RWPE2 (cell line): ENCODE results near the gene ZNF487.
A peak's percentile ranks its signal among the peaks of the same experiment; 100 is the strongest.

ENCODE experiments used
- ATAC-seq: fragments of 200-7000 bp; cut with Tn5 transposase; 3 replicates; pipeline ENCODE4 v1.9.1; 2021; ENCODE audit warnings: low read depth
- DNase-seq: peaks from one replicate; pipeline ENCODE4 v3.0.0-alpha.2; 2020; ENCODE audit warnings: low spot score
- H3K27ac ChIP-seq: fragments of 450-650 bp; 2 replicates; pipeline ENCODE4 v1.5.1; 2017; ENCODE audit warnings: mild to moderate bottlenecking; ENCODE audit not compliant: poor library complexity, severe bottlenecking
- H3K27me3 ChIP-seq: fragments of 250-450 bp; sonication (Bioruptor Pico); 2 replicates; pipeline ENCODE4 v1.5.1; 2021; ENCODE audit warnings: mild to moderate bottlenecking, moderate library complexity; ENCODE audit not compliant: insufficient read depth, poor library complexity, severe bottlenecking
- H3K36me3 ChIP-seq: fragments of 250-450 bp; sonication (Bioruptor Pico); 2 replicates; pipeline ENCODE4 v1.5.1; 2020; ENCODE audit warnings: low read depth, mild to moderate bottlenecking, moderate library complexity
- H3K4me1 ChIP-seq: fragments of 250-450 bp; sonication (Bioruptor Pico); 2 replicates; pipeline ENCODE4 v1.5.1; 2021; ENCODE audit warnings: mild to moderate bottlenecking, moderate library complexity; ENCODE audit not compliant: insufficient read depth, poor library complexity, severe bottlenecking
- H3K4me3 ChIP-seq: fragments of 250-450 bp; sonication (Bioruptor Pico); 2 replicates; pipeline ENCODE4 v1.5.1; 2021; ENCODE audit warnings: mild to moderate bottlenecking, moderate library complexity; ENCODE audit not compliant: severe bottlenecking
- H3K9me3 ChIP-seq: fragments of 250-450 bp; sonication (Bioruptor Pico); 2 replicates; pipeline ENCODE4 v1.5.1; 2021; ENCODE audit warnings: mild to moderate bottlenecking, moderate library complexity; ENCODE audit not compliant: severe bottlenecking
- TF ChIP-seq, protein P1 (sequence below): fragments of 450-650 bp; IDR thresholded peaks from one replicate; pipeline ENCODE4 v1.5.1; 2017; ENCODE audit warnings: mild to moderate bottlenecking, moderate library complexity; ENCODE audit not compliant: poor library complexity, severe bottlenecking

The ZNF487 gene

DNA sequence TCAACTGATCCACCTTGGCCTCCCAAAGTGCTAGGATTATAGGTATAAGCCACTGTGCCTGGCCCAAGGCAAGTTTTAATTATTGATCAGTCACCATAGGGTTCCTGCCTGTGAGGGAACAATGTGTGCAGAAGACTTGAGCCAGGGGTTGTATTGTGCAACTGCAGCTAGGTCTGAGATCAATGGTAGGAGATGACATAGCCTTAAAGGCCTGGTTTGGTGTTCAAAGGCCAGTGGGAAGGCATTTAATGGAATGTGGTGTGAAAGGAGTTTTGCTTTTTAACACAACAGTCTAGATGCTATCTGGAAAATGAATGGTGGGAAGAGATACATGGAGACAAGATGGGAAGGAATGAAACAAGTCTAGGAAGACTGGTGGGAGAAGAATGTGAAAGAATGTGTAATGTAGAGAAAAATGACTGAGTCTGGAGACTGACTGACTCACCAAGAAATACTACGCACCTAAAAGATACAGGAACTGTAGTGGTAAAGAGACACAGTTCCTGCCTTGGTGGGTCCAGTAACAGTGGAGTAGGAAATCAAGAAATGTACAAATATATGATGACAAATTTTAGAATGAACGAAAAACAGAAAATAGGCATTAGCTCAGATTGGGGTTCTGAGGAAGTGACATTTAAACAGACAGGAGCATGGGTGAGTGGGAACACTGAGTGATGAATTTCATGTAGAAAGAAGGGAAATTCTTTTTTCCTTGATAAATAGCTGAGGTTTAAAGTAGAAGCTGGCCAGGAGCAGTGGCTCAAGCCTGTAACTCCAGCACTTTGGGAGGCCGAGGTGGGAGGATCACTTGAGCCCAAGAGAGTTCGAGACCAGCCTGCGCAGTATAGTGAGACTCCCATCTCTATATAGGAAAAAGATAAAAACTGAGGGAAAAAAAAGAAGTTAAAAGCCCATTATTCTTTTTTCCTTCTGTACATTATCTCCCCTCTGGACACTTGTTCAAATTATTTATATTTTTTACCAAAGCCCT is 37.3 kb upstream of the ZNF487 start:
- H3K27ac ChIP-seq: peak overlapping the region; percentile 91
- ATAC-seq (no peak), DNase-seq (no peak)
- peaks cover 77% of the 10 kb centered on the region for H3K36me3 ChIP-seq
- peaks cover 54% of the 10 kb centered on the region for H3K4me1 ChIP-seq
- H3K27me3 ChIP-seq: no peaks in the 10 kb centered on the region
- H3K4me3 ChIP-seq: no peak overlapping the region
- H3K9me3 ChIP-seq: no peaks in the 10 kb centered on the region
- TF ChIP-seq, protein P1, sequence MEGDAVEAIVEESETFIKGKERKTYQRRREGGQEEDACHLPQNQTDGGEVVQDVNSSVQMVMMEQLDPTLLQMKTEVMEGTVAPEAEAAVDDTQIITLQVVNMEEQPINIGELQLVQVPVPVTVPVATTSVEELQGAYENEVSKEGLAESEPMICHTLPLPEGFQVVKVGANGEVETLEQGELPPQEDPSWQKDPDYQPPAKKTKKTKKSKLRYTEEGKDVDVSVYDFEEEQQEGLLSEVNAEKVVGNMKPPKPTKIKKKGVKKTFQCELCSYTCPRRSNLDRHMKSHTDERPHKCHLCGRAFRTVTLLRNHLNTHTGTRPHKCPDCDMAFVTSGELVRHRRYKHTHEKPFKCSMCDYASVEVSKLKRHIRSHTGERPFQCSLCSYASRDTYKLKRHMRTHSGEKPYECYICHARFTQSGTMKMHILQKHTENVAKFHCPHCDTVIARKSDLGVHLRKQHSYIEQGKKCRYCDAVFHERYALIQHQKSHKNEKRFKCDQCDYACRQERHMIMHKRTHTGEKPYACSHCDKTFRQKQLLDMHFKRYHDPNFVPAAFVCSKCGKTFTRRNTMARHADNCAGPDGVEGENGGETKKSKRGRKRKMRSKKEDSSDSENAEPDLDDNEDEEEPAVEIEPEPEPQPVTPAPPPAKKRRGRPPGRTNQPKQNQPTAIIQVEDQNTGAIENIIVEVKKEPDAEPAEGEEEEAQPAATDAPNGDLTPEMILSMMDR: no peak

DNA sequence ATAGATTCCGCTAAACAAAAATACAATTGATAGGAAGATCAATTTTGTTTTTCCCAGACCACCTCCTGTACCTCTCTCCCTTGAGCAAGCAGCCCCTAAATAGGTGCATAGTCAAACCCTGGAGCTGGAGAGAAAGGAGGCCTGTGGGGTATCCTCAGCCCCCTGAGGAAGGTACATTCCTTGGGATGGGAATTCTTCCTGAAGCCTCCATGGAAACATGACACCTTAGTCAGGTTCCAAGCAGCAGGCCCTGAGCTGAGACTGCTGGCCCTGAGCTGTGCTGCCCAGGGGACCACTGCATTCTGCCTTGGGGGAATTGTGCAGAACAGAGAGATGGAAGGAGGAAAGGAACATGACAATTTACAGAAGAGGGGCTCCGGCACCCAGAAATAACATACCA is 35.3 kb upstream of the ZNF487 start:
- TF ChIP-seq, protein P1: no peak
- no peak overlapping the region for H3K4me3 ChIP-seq
- H3K9me3 ChIP-seq: no peaks in the 10 kb centered on the region
- ATAC-seq (no peak), DNase-seq (no peak)
- peak overlapping the region; percentile 7 for H3K27ac ChIP-seq
- peaks cover 61% of the 10 kb centered on the region for H3K4me1 ChIP-seq
- peaks cover 78% of the 10 kb centered on the region for H3K36me3 ChIP-seq
- H3K27me3 ChIP-seq: no peaks in the 10 kb centered on the region

GRCh38 chr10:43402176-43402575 is 34.7 kb upstream of the ZNF487 start:
- TF ChIP-seq, protein P1: no peak
- H3K4me3 ChIP-seq: no peak overlapping the region
- no peak for DNase-seq

GRCh38 chr10:43402880-43403452 is 33.9 kb upstream of the ZNF487 start:
- peaks cover 61% of the 10 kb centered on the region for H3K4me1 ChIP-seq
- H3K36me3 ChIP-seq: peaks cover 77% of the 10 kb centered on the region
- no peaks in the 10 kb centered on the region for H3K9me3 ChIP-seq
- H3K4me3 ChIP-seq: no peak overlapping the region
- peak overlapping the region; percentile 91 for H3K27ac ChIP-seq
- DNase-seq (no peak), ATAC-seq (no peak)
- no peaks in the 10 kb centered on the region for H3K27me3 ChIP-seq
- TF ChIP-seq, protein P1: no peak

More at GRCh38 chr10:43402176-43402575, 34.7 kb upstream of the ZNF487 start:
- Histone ChIP-seq H3K27ac (peak overlapping the region; percentile 7), H3K27me3 (no peaks in the 10 kb centered on the region), H3K4me1 (peaks cover 61% of the 10 kb centered on the region), H3K9me3 (no peaks in the 10 kb centered on the region), H3K36me3 (peaks cover 81% of the 10 kb centered on the region)
- no peak for ATAC-seq
